Epithelial cell of prostate (primary cell): ENCODE results near the gene OPCML.

Experiments used
- DNase-seq: peaks from one replicate; pipeline ENCODE4 v3.0.0-alpha.2; 2011; ENCODE audit warnings: low read depth, low spot score
- H3K27ac ChIP-seq: fragments of 450-650 bp; 2 replicates; pipeline ENCODE4 v1.5.1; 2017; ENCODE audit warnings: mild to moderate bottlenecking

OPCML gene

DNA sequence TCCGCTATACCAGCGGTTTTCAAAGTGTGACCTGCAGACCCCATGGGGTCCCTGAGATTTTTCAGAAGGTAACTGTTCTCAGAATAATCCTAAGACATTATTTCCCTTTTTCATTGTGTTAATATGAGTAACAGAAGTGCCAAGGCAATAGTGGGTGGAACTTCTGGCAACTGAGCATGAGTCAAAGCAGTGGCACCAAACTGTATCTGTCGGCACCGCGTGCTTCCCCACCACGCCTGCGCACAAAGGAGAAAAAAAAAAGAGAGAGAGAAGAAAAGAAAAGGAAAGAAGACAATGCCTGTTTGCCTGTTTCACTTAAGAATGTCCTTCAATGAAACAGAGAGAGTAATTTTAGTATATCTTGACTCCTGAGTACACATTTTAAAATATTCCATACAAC lies 679.9 kb downstream of the OPCML start:
- H3K27ac ChIP-seq: no peak overlapping the region
- no peak for DNase-seq

DNA sequence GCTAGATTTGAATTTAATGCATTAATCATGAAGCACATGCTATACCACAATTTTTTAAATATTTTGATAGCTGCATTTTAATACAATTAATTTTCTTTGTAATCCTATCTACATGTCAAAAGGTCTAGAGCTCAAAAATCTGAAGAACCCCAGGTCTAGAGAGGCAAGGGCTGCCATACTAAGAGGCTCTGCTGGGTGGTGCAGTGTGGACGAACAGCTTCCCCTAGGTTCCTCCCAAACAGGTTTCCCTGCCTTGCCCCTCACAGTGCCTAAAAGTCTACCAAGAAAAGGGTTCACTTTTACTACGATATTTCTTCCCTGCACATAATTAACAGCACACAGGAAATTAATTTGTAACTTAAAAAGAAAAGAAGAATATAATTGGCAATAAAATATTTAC lies 681.1 kb downstream of the OPCML start:
- no peak for DNase-seq
- H3K27ac ChIP-seq: no peak overlapping the region

DNA sequence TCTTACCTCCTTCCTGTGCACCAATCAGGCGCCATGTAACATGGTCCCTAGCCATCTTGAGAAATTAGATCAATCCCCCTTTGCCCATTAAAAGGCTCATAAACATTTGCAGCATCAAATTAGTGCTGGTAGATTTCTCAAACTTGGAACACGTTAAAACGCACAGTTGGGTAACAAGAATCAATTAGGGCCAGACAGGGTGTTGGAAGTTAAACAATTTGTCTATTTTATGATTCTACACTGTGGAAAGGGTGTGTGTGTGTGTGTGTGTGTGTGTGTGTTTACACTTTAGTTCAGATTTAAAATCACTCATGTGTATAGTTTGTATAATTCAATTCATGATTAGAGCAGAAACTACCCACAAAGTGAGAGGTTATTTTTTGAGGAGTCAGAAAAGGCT lies 682.0 kb downstream of the OPCML start:
- H3K27ac ChIP-seq: no peak overlapping the region
- DNase-seq: no peak

DNA sequence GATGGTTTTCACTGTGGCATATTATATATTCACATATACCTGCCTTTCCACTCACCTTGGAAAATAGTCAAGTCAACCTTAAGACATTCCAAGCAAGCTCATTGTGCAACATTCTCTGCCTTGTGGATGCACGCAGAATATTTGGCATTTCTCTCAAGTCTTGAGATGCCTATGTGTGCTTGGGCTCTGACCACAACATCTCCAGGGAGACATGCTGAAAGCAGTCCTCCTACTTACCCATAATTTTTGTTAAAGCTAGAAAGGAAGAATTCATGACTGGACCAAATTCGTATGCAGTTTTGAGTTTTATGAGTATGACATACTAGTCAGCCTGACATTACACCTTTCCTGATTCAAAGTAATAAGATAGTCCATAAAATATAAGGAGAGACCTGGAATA lies 684.0 kb downstream of the OPCML start:
- no peak overlapping the region for H3K27ac ChIP-seq
- no peak for DNase-seq

DNA sequence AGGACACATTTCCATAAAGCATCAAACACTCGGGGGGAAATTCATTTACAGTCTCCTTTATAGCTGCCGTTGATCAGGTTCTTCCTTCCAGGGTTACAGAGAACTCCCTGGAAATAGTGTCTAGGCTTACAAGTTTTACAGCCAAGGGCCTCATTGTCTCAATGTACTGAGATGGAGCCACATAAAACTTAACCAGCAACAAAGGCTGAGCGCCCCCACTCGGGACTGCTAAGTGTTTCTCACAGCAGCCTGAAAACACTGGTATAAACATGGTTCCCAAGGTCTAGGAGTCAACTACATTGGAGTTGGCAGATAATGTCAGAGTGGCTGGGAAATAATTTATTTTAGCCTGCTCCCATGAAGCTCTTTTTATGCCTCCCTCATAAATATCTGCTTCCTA lies 686.2 kb downstream of the OPCML start:
- no peak for DNase-seq
- no peak overlapping the region for H3K27ac ChIP-seq

DNA sequence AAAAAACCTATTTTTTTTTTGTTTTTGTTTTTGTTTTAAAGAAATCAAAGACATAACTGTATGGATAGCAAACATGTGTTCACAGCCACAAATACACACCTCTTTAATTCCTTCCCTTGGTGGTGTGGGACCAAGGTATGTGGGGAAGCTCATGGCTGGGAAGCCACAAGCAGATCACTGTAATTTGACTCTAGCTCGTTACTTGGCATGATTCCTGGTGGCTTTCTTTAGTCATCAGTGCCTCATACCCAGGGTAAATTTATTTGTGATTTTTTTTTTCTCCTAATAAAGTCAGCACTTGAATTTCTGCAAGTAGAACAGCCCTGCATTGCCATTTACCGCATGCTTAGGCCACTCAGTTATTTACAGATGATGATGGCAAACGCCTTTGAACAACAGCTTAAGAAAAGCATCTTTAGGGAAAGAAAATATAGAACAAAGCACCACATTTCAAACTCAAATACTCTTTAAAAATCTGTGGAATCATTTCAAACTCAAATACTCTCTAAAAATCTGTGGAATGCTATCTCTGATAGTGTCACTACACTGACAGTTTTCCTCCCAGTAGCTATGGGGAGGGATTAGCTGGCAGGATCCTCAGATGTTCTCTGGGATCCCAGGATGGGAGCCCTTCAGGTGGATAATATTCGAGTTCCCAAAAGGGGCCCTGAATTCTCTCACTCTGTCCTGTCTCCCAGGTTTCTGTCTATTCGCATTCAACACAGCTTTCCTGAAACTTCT lies 687.2 kb downstream of the OPCML start:
- no peak for DNase-seq
- no peak overlapping the region for H3K27ac ChIP-seq

DNA sequence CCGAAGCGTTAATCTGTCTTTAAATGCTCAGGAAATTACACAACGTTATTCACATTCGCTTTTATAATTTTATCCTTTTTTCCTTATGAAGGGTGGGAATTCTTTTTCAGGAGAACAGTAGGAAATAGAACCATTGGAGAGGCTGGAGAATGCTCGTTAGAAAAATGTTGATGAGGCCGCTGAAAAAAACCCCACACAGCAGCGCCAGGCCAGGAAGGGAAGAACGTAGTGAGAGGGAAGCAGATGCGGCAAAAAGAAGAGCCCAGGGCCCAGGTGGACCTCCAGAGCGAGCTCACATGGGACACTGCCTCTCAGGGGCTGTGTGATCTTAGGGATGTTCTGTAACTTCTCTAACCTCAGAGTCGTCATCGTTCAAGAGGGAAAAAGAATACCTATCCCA lies 691.6 kb downstream of the OPCML start:
- H3K27ac ChIP-seq: no peak overlapping the region
- no peak for DNase-seq

DNA sequence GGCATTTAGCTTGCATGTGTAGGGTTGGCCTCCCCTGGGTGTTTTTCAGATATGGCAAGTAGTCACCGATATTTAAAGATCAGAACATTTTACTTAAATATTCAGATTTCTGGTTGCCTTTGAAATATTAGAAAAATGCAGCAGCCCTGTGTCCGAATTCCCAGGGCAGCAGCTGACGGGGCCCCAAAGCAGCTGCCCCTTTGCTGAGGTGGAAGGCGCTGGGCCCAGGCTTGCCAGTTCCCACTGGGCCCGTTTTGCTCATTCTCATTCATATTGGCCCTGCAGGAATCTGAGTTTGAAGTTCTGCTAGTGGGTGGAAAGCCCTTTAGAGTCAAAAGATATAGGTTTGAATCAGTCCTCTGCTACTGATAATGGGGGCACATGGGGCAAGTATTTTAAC lies 692.1 kb downstream of the OPCML start:
- no peak for DNase-seq
- no peak overlapping the region for H3K27ac ChIP-seq

DNA sequence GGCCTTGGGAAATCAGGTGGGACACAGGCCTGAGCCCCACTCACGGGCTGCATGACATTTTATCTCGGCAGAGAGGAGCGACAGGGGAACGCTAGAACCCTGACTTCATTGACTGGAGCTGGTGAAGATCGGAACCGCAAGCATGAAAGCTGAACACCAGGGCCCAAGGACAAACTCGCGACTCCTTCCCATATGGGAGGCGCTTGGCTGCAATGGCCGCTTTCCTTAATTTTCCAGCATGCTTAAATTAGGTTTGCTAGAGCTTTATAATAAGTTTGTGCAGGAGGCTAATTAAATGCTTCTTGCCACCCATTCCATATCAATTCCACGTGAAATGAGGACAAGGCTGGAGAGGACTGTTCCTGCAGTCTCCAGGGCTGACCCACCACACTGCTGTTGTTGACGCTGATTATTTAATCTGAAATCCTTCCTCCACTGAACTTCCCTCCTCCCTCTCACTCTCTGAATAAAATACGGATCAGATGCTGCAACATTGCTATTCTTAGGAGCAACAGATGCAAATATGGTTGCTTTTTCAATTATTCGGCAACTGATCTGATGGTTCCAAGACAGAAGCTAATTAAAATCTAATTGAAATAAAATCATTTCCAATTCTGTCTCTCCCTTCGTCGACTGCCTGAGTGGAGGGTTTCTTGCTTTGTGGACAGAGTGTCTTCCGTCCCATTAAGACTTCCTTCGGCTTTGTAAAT lies 692.9 kb downstream of the OPCML start:
- H3K27ac ChIP-seq: no peak overlapping the region
- no peak for DNase-seq

DNA sequence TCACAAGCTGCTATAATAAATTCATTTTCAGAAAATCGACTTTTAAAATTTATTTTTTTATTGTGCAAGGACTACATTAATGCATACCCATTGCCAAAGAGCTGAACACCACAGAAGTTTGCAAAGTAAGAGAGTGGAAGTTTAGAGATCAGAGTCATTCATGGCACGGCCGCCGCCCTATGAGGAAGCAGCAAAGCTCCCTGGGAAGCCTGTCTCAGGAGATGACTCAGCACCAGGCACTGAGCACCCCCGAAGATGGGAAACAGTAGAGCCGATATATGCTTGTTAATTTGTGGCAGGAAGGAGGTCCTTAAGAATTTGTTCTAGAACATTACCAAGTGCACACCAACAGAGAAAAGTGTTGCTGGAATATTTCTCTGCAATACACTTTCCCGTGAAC lies 693.7 kb downstream of the OPCML start:
- no peak for DNase-seq
- H3K27ac ChIP-seq: no peak overlapping the region

DNA sequence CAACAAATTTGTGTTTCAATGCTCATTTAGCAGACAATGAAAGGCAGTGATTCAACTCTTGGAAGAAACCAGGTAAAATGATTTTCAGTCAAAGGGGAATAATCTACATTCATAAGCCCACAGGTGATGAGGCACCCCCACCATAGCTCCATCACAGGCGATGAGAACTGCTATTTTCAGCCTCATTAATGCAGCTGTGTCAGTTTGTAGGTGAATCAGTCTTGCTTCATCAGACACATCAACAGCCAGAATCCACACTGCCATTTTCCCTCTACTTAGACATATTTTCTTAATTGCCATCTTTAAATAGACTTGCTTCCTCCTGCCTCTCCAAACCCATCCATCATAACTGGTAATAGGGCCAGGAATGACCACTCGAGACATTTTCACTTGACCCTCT lies 701.0 kb downstream of the OPCML start:
- DNase-seq: no peak

DNA sequence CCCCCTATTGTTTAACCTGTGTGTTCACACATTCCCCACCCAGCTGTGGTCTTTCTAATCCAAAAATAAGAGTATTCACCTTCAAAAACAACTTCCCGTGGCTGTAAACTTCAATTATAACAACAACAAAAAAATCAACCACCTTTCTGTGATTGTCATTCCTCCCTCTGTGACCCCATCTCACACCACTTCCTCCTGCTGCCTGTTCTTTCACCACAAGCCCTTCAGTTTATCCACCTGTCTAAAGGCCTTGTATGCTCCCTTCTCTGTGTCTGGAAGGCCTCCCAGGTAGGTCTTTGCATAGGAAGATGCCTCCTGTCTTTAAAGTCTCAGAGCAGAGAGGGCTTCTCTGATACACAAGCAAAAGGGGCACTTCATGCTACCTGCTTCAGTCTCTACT lies 707.7 kb downstream of the OPCML start:
- no peak for DNase-seq
- H3K27ac ChIP-seq: no peak overlapping the region

More for the DNA sequence above, 701.0 kb downstream of the OPCML start:
- no peak overlapping the region for H3K27ac ChIP-seq

DNA sequence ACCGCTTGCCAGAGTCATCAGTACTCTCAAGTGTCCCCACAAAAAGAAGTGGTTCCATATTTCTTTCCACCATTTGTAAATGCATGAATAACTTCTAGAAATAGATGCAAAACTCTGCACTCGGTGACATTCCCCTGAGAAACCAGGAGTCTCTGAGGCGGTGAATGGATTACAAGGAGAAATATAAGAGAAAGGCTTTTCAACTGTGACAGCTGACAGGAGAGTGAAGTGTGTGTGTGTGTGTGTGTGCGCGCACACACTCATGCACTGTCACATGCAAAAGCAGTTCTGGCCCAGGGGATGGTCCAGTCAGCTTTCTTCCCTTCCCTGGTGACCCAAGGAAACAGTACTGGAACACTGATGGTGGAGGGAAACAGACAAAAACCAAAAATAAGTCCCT lies 710.0 kb downstream of the OPCML start:
- DNase-seq: no peak
- no peak overlapping the region for H3K27ac ChIP-seq

DNA sequence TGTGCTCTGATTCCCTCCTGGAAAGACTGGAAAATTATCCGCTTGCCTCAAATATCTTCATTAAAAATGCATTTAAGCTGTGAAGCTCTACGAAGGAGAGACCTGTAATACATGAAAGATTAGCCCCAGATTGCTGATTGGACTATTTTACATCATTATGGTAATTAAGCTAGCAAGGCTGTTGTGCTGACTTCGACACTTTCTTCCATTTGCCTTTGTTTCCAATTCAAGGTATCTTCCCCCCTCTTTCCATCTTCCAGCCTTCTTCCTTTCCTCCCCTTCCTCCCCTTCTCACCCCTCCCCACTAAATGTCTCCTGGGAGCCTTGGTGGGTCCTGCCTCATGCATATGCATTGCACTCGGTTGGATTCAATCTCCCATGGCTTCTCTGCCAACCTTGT lies 710.8 kb downstream of the OPCML start:
- no peak overlapping the region for H3K27ac ChIP-seq
- no peak for DNase-seq

DNA sequence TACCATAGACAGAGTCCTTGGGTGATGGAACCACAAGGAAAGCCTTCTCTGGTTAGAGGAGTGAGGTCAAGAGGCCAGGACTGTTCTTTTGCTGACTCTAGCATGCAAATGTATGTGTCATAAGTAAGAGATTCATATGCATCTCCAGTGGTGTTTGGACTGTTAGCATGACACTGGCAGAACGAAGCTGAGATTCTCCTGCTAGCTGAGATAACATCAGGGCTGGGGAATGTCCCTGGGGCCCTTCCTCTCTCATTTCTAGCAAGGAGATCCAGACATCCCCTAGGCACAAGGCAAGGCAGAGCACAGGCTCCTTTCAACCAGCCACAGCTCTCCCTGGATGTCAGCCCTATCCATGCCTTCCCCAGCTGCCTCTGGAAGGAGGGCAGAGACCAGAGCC lies 711.3 kb downstream of the OPCML start:
- no peak for DNase-seq
- H3K27ac ChIP-seq: no peak overlapping the region

DNA sequence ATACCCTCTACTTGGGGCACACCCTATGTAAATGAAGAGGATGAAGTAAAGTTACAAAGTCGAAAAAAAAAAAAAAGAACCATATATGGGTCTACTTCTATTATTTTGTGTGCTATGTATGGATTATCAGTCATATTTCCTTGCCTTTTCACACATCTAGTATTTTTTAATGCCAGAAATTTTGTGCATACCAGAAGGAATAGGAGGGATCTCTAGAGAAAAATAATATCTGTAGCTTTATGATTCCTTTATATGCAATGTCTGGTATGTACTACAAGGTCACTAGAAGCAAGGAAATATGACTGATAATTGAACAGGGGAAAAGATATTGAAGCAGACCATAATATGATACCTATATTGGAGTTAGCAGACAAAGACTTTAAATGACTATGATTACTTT lies 713.4 kb downstream of the OPCML start:
- no peak overlapping the region for H3K27ac ChIP-seq
- no peak for DNase-seq

DNA sequence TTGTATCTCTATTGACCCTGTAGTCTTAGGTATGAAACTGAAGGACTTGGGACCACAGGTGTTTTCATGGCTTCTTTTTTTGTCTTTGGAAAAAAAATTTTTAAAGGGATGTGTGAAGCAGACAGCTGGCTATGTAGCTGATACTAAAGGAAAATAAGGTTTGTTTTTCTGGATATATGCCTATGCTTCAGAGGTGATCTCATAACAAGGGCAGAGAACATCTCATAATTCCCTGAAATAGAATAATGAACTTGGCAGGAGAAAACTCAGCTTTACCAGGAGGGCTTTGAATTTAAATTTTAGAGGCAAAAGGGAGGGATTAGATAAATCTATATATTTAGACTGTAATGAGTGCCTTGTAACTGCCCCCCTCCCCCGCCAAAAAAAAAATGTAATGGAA lies 714.9 kb downstream of the OPCML start:
- no peak overlapping the region for H3K27ac ChIP-seq
- no peak for DNase-seq

DNA sequence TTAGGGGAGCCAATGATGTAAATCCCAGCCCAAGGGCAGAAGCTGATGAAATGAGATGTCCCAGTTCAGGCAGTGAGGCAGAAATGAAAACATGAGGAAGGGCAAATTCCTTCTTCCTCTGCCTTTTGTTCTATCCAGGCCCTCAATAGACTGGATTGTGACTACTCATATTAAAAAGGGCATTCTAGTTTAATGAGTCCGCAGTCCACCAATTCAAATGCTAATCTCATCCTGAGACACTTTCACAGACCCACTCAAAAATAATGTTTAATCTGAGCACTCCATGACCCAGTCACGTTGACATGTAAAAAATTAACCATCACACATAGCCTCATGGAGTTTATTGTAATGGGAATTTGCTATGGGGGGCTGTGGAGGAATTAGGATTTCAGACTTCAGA lies 717.9 kb downstream of the OPCML start:
- no peak for DNase-seq
- H3K27ac ChIP-seq: no peak overlapping the region

DNA sequence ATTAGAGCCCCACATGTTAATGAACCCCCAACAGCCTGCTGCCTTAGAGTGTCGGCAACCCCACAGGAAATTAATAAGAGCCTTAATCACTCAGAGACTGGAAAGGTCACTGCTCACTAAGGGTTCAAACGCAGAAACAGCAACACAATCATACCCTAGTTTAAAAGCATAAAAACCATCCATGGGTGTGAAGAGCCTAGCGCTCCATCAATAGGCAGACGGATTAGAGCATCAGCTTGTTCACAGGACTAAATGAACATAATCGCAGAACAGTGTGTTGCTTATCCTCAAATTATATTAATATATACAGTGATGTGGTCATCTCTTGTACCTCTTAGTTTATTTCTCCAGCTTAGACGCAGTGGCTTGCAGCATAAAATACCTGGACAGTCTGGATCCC lies 720.7 kb downstream of the OPCML start:
- no peak overlapping the region for H3K27ac ChIP-seq
- DNase-seq: no peak

DNA sequence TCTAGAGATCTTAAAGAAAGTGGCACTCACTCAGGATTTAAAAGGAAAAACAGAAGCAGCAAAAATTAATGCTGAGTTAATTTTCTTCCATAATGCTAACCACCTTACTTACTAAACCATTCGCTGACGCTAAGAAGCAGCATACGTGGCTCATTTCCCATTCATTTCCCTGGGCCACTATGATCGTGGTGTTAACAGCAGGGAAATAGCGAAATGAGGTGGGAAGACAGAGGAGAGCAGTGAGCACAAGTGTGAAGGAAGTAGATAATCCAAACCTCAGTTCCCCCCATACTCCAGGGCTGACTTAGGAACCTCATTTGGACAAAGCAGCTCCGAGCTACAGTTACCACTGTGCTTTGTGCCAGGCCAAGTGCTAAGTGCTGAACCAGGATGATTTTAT lies 723.2 kb downstream of the OPCML start:
- DNase-seq: no peak
- H3K27ac ChIP-seq: no peak overlapping the region

DNA sequence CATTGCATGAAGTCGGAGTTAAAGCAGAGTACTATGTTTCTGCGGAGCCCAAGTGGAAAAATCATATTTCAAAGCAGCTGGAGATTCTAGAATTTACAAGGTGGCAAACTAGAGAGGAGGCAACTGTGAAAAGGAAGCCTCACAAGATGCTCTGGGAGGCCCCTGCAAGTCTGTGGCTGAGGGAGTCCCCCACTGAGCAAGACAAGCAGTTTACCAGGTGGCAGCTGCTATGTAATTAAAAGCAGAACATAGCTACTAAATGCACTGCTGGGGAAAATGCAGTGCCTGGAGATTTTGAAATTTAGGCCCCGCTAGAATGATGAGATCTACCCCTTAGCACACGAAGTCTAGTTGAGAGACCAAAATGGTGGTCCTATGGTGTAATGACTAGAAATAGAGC lies 728.0 kb downstream of the OPCML start:
- H3K27ac ChIP-seq: no peak overlapping the region
- DNase-seq: no peak

DNA sequence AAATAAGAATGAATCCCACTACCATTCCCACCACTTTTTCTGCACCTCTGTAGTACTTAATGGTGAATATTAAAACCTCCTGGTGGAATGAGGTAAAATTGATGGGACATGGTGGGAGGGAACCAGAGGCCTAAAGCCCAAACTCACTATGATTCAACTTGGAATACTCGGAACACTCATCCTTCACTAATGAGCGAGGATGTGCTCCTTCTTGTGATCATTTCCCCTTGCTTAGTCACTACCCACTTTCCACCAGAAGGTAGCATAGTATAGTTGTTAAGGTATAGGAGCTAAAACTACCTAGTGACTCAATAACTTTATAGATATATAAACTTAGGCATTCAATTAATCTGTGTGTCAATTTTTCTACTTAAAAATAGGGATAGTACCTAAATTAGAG lies 728.9 kb downstream of the OPCML start:
- no peak overlapping the region for H3K27ac ChIP-seq
- no peak for DNase-seq
